Measurements from ENCODE around the gene BRINP2.
"Not testable (repeated sequence)": the region's sequence is repeated elsewhere in the genome, so short reads cannot be mapped to it uniquely, and the experiment has no call there.

Gene BRINP2

DNA sequence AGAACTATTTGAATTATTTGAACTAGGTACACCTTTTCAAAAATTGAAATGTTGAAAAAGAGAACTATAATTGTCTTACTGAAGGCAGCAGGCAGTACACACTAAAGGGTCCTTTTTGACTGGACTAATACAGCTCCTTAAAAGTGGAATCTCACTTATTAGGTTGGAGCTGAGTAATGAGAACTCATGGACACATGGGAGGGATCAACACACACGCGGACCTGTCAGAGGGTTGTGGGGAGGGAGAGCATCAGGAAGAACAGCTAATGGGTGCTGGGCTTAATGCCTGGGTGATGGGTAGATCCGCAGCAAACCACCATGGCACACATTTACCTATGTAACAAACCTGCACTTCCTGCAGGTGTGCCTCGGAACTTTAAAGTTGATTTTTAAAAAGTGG, 145.0 kb downstream of the BRINP2 start:
- DNase-seq (ENCODE audit: low read depth): no peak

DNA sequence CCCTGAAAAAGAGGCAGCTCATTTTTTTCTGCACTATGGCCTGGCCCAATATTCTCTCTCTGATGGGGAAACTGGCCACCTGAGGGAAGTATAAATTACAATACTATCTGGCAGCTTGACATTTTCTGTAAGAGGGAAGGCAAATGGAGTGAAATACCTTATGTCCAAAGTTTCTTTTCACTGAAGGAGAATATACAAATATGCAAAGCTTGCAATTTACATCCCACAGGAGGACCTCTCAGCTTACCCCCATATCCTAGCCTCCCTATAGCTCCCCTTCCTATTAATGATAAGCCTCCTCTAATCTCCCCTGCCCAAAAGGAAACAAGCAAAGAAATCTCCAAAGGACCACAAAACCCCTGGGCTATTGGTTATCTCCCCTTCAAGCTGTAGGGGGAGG, 150.7 kb downstream of the BRINP2 start:
- not testable (repeated sequence) for DNase-seq (ENCODE audit: low read depth)

DNA sequence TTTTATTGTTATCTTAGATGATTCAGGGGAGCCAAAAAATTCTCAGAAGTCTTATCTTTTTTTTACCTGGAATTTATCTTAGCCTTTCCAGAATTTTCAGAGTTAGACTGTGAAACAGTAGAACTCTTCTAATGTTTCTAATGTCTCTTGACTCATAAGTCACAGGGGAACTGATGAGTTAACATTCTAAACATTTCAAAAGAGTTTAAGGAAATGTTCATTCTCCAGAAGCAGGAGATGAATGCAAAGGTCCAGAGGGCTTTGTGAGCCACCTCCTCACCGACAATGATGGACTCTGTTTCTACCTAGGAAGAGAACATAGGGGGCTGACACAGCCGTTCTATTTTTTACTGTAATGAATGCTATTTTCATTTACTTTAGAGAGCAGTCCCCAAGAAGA, 157.5 kb downstream of the BRINP2 start:
- no peak for DNase-seq (ENCODE audit: low read depth)

DNA sequence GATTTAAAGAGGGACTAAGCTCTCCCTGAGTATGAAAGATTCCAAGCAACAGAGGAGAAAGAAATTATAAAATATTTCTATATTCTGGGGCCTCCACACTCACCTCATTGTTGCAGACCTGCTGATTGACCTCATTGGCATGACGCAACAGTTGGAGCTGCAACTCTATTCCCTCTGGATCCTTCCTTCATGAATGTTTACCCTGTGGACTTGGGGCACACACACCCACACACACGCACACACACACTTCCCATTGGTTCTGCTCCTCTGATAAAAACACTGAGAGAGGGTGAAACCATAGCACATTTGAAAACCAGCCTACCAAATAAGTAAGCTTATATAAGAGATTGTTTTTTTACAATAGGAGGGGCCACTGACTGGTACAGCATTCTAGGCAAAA, 159.1 kb downstream of the BRINP2 start:
- no peak for DNase-seq (ENCODE audit: low read depth)
